HG03159 (cell line): ENCODE measurements around the gene GADD45GIP1.
A peak's percentile ranks its signal among the peaks of the same experiment; 100 is the strongest.
"Not testable (repeated sequence)": the region's sequence is repeated elsewhere in the genome, so short reads cannot be mapped to it uniquely, and the experiment has no call there.

Experiments
- ATAC-seq: cut with Tn5 transposase; IDR thresholded peaks from one replicate; pipeline ENCODE4 v1.9.1; 2021; ENCODE audit warnings: mild to moderate bottlenecking, moderate library complexity; ENCODE audit not compliant: unreplicated experiment

GADD45GIP1 gene

DNA sequence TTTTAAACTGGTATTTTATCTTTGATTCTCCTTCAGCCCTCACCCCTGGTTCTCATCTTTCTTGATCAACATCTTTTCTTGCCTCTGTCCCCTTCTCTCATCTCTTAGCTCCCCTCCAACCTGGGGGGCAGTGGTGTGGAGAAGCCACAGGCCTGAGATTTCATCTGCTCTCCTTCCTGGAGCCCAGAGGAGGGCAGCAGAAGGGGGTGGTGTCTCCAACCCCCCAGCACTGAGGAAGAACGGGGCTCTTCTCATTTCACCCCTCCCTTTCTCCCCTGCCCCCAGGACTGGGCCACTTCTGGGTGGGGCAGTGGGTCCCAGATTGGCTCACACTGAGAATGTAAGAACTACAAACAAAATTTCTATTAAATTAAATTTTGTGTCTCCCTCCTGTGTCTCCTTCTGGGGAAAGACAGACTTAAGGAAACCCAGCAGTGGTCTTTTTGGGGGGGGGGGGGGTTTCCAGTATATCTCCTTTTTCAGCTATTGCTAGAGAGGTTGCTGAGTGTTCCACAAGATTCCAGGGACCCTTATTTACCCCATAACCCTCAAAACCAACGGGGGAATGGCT, 12.8 kb downstream of the GADD45GIP1 start:
- no peak for ATAC-seq

DNA sequence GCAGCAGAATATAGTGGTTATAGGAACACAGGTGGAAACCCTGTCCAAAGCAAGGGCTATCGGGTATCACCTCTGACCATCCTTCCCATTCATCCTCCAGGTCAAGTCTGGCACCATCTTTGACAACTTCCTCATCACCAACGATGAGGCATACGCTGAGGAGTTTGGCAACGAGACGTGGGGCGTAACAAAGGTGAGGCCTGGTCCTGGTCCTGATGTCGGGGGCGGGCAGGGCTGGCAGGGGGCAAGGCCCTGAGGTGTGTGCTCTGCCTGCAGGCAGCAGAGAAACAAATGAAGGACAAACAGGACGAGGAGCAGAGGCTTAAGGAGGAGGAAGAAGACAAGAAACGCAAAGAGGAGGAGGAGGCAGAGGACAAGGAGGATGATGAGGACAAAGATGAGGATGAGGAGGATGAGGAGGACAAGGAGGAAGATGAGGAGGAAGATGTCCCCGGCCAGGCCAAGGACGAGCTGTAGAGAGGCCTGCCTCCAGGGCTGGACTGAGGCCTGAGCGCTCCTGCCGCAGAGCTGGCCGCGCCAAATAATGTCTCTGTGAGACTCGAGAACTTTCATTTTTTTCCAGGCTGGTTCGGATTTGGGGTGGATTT, 13.5 kb downstream of the GADD45GIP1 start:
- ATAC-seq, result no peak

DNA sequence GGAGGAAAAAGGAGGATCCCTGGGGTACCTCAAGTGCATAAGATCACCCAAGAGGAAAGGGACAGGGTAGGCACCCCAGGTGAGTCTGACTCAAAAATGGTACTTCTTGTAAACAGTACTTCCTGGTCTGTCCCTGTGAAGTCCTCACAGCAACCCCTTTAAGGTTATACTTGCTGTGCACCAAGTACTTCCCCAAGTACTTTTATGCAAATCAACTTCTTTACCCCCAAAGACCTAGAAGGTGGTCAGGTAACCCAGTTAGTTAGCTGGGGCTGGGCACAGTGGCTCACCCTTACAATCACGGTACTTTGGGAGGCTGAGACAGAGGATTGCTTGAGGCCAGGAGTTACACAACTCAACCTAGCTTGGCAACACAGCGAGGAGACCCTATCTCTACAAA, 16.1 kb downstream of the GADD45GIP1 start:
- ATAC-seq, result no peak

DNA sequence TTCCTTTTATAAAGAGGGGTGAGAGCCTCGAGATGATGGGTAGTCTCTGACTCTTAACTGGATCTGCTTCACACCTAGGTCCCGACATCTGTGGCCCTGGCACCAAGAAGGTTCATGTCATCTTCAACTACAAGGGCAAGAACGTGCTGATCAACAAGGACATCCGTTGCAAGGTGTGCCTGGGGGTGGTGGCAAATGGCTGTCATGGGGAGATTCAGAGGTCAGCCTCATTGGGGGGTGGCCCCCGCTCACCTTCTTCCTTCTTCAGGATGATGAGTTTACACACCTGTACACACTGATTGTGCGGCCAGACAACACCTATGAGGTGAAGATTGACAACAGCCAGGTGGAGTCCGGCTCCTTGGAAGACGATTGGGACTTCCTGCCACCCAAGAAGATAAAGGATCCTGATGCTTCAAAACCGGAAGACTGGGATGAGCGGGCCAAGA, 17.0 kb downstream of the GADD45GIP1 start:
- no peak for ATAC-seq

DNA sequence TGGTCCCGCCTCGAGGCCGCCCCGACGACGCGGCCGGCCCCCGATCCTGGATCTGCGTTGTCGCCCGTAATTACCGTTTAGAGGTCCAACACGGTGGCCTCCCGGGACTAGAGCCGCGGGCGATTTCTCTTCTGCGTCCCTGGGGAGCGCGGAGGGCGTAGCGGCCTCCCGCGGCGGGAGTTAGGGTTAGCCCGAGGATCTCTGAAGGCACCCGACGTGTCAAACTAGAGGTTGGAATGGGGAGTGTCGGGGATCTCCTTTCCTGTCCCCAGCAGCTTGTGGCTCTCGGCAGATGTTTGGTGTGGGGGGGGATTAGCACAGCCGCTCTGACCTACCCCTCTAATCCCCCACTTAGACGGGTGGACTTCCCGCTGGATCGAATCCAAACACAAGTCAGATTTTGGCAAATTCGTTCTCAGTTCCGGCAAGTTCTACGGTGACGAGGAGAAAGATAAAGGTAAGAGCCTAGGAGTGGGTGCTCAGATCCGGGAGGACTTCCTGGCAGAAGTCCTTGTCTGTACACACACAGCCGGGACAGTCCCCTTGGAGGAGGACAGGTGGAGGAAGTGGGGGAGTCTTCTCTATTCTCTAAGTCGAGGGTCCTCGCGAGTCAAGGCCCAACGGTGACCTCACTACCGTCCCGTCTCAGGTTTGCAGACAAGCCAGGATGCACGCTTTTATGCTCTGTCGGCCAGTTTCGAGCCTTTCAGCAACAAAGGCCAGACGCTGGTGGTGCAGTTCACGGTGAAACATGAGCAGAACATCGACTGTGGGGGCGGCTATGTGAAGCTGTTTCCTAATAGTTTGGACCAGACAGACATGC, 18.0 kb downstream of the GADD45GIP1 start:
- peak; percentile 8 for ATAC-seq

DNA sequence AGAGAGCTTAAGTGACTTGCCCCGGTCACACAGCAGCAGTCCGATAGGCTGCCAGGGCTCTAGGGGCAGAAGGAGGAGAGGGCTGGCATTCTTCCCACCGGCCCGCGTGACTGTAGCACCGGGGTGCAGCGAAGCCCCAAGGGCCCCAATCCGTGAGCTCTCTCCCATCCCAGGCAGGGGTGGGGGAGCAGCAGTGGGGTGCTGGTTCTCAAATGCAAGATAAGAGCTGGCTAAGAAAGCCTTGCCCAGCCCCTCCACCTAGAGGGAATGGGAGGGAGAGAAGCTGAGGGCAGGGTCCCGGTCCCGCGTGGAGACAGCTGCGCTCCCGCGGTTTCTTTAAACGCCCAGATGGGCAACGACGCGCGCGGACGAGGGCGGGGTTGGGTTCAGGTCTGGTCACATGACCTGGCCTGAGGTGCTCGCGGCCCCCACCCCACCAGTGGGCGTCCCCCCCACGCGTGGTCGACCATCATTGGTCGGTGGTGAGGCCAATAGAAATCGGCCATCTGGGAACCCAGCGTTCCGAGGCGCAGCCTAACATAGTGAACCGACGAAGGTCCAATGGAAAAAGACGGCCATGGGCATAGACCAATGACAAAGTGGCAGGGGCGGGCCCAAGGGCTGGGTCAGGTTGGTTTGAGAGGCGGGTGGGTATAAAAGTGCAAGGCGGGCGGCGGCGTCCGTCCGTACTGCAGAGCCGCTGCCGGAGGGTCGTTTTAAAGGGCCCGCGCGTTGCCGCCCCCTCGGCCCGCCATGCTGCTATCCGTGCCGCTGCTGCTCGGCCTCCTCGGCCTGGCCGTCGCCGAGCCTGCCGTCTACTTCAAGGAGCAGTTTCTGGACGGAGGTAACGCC, 18.9 kb downstream of the GADD45GIP1 start, which contains the start of gene CALR:
CALR (plus strand) TSS at position 683 of the 852 bp plus-strand sequence; CDS start at position 754, 71 bp downstream.
- peak; percentile 80 for ATAC-seq

DNA sequence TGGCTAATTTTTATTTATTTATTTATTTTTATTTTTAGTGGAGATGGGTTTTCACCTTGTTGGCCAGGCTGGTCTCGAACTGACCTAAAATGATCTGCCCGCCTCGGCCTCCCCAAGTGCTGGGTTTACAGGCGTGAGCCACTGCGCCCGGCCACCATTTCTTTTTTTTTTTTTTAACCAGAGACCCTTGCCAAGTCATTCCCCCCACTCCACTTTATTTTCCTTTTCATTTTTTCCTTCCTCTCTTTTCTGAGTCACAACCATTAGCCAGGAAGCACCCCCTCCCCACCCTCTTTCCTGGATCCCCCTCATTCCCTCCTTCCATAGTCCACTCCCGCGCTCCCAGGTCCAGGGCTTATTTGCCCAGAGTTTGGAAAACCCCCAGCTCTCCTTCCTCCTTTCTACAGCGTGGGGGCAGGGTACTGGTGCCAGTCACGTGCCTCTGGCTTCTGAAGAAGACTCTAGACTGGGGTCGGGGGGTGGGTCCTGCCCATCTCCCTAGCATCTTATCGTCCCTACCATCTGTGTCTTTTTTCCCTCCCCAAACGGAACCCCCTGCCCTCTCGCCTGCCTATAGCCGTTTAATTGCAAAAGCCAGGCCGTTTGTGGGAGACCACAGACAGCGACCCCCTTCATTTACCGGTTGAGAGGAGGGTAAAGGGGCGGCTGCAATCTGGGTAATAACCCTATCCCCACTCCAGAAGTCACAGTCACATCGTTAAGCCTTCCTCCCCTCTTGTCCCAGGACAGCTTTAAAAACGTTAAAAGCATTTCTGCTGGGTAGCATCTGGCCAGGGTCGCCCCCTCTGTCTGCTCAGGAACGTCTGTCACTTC, 19.7 kb downstream of the GADD45GIP1 start:
- ATAC-seq, result no peak

DNA sequence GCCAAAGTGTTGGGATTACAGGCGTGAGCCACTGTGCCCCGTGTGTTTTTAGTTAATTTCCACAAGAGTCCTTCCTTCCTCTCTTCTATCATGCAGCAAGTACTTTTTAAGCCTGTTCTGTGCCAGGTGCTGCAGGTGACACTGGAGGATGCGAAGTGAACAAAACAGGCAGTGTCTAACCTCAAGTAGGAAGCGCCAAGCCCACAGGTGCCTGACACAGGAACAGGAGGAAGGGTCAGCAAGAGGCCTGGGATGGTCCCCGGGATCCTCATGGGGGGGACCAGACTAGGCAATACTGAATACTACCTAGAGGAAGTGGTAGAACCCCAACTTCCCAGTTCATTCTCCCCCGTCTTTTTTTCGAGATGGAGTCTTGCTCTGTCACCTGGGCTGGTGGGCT, 20.4 kb downstream of the GADD45GIP1 start:
- ATAC-seq, result no peak

DNA sequence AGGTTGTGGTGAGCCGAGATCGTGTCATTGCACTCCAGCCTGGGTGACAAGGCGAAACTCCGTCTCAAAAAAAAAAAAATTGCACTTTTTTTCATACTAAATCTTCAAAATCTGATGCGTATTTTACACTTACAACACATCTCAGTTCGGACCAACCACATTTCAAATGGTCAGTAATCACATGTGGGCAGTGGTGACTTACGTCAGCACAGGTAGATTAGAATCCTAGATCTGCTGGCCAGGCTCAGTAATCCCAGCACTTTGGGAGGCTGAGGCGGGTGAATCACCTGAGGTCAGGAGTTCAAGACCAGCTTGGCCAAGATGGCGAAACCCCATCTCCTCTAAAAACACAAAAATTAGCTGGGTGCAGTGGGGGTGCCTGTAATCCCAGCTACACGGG, 22.0 kb downstream of the GADD45GIP1 start:
- ATAC-seq, result no peak

DNA sequence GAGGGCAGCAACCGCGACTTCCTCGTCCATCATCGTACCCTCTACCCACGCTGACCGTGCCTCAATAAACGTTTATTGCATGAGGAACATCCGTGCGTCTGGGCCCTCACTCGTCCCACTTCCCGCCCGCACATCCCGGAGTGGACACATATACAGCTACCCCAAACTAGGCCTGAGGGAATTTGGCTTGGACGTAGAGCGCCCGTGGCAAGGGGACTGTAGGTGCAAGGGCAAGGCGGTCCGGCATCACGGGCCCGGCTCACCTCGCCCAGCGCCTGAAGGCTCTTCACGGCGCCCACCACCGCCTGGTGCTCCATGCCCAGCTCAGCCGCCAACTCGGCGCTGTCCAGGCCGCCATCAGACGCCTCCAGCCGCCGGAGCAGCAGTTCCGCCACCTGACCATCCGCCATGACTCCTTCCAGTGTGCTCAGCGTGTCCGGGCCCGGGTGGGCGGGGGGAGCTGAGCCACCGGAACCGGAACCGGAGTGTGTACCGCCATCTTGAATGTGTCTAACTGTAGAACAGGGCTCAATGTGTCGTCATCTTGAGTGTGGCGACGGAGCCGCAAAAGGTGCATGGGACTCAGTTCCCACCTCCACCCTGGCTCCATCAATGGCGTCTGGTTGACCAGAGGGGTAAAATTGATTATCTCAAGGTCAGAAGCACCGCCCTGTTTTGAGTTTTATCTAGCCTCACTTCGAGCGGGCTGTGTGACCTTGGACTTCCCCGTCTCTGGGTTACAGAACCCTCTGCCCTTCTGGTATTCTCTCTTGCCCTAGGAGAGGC, 23.5 kb downstream of the GADD45GIP1 start, which contains the start of gene FARSA:
FARSA (minus strand) TSS at position 425 of the 786 bp plus-strand sequence; CDS start at position 410, 15 bp downstream.
- peak; percentile 39 for ATAC-seq

DNA sequence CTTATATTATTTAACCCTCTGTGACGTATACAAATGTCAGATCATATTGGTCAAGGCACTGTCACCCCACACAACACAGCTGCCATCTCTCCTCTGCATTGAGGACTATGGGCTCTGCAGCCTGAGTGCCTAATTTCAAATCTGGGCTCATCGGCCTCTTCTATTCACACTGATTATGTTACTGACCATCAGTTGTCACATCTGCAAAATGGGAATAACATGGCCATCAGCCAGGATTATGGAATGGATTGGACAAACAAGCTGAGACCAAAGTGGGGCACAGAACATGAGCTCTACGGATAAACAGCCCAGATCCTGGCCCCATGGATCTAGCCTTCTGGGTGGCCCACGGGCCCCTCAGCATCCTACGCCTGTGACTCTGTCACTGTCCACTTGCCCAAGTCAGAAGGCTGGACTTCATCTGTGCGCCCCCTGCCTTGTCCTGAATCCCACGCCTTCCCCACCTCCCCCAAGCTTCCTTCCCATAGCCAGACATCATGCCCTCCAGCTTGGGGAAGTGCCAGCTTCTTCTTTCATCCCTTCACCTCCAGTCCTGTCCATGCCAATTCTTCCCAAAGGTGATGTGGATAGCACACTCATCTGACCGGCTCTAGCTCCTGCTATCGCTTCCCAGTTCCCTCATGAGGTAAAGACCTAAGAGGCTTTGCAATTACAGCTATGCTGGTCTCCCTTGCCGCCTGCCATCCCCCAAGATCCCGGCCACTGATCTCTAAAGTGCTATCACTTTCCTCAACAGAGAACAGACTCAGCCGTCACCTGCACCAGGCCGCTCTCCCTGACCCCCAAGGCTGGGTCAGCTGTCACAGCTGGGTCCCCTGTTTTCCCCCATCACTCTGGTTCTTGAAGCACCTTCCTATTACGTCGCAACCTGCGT, 24.4 kb downstream of the GADD45GIP1 start:
- no peak for ATAC-seq

DNA sequence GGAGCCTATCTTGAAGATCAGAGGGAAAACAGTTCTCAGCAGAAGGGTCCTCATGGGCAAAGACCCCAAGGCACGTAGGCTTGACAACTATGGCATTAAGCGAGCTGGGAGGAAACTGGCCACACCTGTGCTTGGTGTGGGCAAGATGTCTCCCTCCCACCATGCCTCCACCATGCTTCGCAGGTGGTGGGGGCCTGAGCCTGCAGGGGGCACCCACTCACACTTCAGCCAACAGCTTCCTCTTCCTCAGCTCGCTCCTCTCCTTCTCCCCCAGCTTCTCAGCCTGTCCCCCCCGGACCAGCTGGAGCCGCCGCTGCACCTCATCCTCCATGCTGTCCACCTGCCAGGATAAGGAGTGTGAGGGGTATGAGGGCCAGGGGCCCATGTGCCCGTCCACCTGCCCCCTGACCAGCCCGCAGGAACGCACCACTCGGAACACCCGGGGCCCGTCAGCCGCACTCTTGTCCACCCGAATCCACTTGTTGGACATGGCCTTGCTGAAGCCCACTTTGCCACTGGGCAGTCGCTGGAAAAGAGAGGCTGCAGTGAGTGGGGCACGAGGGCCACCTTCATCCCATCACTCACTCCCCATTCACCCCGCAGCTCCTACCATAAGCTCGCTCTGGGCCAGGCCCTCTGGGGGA, 26.9 kb downstream of the GADD45GIP1 start:
- ATAC-seq, result no peak

DNA sequence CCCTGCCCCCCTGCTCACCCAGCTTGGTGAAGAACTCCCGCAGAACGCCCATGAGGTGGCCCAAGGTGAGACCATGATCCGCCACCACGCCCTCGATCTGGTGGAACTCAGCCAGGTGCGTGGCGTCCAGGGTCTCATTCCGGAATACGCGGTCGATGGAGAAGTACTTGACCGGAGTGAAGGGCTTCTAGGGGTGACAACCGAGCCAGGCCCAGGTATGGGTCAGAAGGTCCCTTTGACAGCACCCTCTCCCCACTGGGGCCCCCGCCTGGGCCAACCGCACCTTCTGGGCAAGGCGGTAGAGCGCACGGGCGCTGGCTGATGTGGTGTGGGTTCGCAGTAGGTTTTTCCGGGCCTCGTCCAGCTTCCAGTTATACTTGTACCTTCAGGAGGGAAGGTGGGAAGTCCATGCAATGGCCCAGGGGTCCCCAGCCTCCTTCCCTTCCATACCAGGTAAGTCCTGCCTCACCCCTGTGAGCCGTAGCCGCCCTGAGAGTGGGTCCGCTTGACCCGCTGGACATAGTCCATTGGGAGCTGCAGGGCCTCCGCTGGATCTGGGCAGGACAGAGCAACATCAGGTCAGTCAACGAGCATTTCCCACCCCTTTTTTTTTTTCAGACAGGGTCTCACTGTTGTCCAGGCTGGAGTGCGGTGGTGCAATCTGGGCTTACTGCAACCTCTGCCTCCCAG, 32.3 kb downstream of the GADD45GIP1 start:
- no peak for ATAC-seq

DNA sequence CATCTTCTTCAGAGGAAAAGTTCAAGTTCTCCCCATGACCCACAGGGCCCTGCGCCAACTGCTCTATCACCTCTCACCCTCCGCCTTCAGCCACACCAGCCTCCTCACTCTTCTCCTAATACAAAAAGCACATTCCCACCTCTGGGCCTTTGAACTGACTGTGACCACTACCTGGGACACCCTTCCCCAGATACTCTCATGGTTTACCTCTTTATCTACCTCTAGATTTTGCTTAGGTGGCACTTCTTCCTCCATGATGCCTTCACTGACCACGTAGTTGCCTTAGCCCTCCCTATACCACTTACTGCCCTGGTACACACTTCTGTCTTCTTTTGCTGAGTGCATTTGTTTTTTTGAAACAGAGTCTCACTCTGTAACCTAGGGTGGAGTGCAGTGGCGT, 34.1 kb downstream of the GADD45GIP1 start:
- ATAC-seq, result no peak

DNA sequence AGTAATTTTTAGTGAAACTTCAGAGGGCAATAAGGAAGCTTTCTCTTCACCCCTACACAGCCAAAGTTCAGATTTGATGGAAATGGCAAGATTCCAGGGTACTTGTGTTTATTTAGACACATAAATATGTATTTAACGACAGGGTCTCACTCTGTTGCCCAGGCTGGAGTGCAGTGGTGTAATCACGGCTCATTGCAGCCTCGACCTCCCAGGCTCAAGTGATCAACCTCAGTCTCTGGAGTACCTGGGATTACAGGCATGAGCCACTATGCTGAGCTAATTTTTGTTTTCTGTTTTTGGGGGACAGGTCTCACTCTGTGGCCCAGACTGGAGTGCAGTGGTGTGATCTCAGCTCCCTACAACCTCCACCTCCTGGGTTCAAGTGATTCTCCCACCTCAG, 36.0 kb downstream of the GADD45GIP1 start:
- ATAC-seq, result no peak

DNA sequence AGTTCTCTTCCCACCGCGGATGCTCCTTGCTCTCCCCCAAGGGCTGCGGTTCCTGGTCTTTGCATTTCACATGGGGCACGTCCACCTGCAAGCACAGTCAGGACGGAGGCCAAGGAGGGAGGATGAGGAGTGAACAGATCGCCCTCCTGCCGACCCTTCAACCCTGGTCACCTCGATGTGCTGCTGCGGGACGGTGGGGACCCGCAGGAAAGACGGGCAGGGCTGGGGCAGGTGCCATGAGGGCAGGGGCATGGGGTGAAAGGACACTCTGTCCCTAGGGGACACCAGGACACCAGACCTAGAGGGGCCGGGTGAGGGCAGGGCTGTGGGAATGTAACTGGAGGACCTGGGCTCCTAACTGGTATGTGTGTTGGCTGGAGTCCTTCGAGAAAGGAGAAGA, 38.8 kb downstream of the GADD45GIP1 start:
- ATAC-seq, result no peak

DNA sequence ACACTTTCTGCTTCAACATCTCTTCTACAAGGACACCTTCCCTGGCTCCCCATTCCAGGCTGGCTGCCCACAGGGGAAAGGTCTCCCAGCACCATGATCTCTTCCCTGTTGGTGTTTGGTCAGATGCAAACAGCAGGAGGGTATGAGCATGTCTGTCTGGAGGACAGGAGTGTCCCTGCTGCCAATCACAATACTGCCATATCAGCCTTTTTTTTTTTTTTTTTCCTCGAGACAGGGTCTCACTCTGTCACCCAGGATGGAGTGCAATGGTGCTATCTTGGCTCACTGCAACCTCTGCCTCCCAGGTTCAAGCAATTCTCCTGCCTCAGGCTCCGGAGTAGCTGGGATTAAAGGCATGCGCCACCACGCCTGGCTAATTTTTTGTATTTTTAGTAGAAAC, 41.2 kb downstream of the GADD45GIP1 start:
- ATAC-seq, result not testable (repeated sequence)
